ENCODE data around the gene HPRT1. TPM values are rescaled to one million over a fixed set of nuclear protein-coding genes. Genes with fewer than 3 reads are reported as not detected.

HPRT1 gene
- total RNA-seq, 4 donors from 2014 or later, result 8.5 to 16.1 (median 11.9) TPM

DNA sequence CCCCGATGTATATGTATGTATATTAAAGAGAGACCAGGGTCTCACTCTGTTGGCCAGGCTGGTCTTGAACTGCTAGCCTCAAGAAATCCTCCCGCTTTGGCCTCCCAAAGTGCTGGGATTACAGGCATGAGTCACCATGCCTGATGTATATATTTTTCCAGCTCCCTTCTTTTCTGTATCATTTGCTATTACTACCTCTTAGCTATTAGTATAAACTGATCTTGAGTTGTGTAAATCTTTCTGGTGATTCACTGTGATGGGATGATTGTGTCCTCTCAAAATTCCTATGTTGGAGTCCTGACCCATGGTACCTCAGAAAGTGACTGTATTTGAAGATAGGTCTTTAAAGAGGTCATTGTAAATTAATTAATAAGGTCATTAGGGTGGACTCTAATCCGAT, 53.1 kb downstream of the HPRT1 start:
- DNase-seq, result no peak
- Histone ChIP-seq H3K27me3 (no peaks in the 10 kb centered on the region), H3K27ac (no peak overlapping the region), H3K4me3 (no peak overlapping the region), H3K36me3 (no peaks in the 10 kb centered on the region), H3K9me3 (no peaks in the 10 kb centered on the region), H3K4me1 (no peaks in the 10 kb centered on the region)
- no peak for TF ChIP-seq POLR2A (IDR thresholded peaks at IDR 0.05)
- TF ChIP-seq CTCF (IDR thresholded peaks at IDR 0.05), result no peak
- 73 to 85% methylated on average over 3 of the region's 3 CpGs for WGBS, 2 donors
- intact Hi-C loops (cut with DNase I), result no loop called here

GRCh38 chrX:134520860-134521390, 61.0 kb downstream of the HPRT1 start:
- Histone ChIP-seq H3K4me1 (no peaks in the 10 kb centered on the region), H3K27me3 (no peaks in the 10 kb centered on the region), H3K27ac (no peak overlapping the region), H3K4me3 (no peak overlapping the region), H3K9me3 (no peaks in the 10 kb centered on the region), H3K36me3 (no peaks in the 10 kb centered on the region)
- 77 to 80% methylated on average over 1 to 2 of the region's 3 CpGs for WGBS, 2 donors
- no peak for TF ChIP-seq POLR2A (IDR thresholded peaks at IDR 0.05)
- TF ChIP-seq CTCF (IDR thresholded peaks at IDR 0.05), result peak in 3 of 6 experiments; percentile 24 to 48 (median 31)
- intact Hi-C loops (cut with DNase I), result no loop called here
- no peak for DNase-seq

GRCh38 chrX:134524181-134524580, 64.2 kb downstream of the HPRT1 start:
- intact Hi-C loops (cut with DNase I), result no loop called here
- no peak for TF ChIP-seq CTCF (IDR thresholded peaks at IDR 0.05)
- TF ChIP-seq POLR2A (IDR thresholded peaks at IDR 0.05), result no peak
- Histone ChIP-seq H3K4me1 (no peaks in the 10 kb centered on the region), H3K36me3 (no peaks in the 10 kb centered on the region), H3K27ac (no peak overlapping the region), H3K9me3 (no peaks in the 10 kb centered on the region), H3K4me3 (no peak overlapping the region), H3K27me3 (no peaks in the 10 kb centered on the region)
- 86 to 92% methylated on average over 6 of the region's 6 CpGs for WGBS, 2 donors
- no peak for DNase-seq

DNA sequence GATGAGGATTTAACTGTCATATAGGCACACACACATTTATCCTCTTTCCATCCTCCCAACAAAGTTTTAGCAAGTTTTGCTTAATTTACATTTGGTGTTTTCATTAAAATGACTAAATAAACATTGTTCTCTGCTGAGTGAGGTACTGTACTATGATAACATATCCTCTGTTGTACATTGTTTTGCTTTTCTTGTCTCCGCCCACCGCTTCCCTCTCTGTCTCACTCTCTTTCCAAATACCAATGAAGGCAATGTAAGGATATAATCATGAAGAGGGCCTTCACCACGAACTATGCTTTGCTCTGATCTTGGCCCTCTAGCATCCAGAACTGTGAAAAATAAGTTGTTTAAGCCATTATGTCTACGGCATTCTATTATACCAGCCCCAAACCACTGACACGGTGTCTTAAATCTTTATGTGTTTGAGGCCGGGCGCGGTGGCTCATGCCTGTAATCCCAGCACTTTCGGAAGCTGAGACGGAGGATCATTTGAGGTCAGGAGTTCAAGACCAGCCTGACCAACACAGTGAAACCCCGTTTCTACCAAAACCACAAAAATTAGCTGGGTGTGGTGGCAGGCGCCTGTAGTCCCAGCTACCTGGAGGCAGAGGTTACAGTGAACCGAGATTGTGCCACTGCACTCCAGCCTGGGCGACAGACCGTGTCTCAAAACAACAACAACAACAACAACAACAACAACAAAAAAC, 65.3 kb downstream of the HPRT1 start:
- intact Hi-C loops (cut with DNase I), result no loop called here
- WGBS, 2 donors, result 81 to 90% methylated on average over 11 to 15 of the region's 15 CpGs
- Histone ChIP-seq H3K27me3 (no peaks in the 10 kb centered on the region), H3K4me3 (no peak overlapping the region), H3K4me1 (no peaks in the 10 kb centered on the region), H3K27ac (no peak overlapping the region), H3K36me3 (no peaks in the 10 kb centered on the region), H3K9me3 (no peaks in the 10 kb centered on the region)
- DNase-seq, result no peak
- TF ChIP-seq CTCF (IDR thresholded peaks at IDR 0.05) (no peak), POLR2A (IDR thresholded peaks at IDR 0.05) (no peak)

DNA sequence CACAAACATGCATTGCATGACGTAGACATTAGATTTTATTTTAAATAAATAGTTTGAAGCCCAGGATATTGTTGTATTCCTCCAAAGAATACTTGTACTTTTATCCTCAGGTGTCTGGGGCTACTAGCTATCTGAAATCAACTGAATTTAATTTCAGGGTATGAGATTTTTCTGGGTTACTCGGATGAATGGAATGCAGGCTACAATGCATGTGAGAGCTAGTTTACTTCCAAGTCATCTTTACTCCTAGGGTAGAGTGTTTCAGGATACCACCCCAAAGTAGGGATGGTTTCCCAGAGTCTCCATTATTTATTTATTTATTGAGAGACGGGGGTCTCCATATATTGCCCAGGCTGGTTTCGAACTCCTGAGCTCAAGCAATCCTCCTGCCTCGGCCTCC, 66.4 kb downstream of the HPRT1 start:
- no peak for DNase-seq
- 83 to 95% methylated on average over 2 to 5 of the region's 5 CpGs for WGBS, 2 donors
- no peaks in the 10 kb centered on the region for H3K27me3 ChIP-seq
- intact Hi-C loops (cut with DNase I), result no loop called here
- H3K4me1 ChIP-seq, result no peaks in the 10 kb centered on the region
- no peaks in the 10 kb centered on the region for H3K9me3 ChIP-seq
- H3K36me3 ChIP-seq, result no peaks in the 10 kb centered on the region
- TF ChIP-seq CTCF (IDR thresholded peaks at IDR 0.05), result no peak
- no peak for TF ChIP-seq POLR2A (IDR thresholded peaks at IDR 0.05)
- H3K27ac ChIP-seq, result no peak overlapping the region
- H3K4me3 ChIP-seq, result no peak overlapping the region
